GM21515 (cell line): ENCODE results near the gene DSE.

Experiments used
- ATAC-seq: cut with Tn5 transposase; IDR thresholded peaks from one replicate; pipeline ENCODE4 v1.9.1; 2021; ENCODE audit not compliant: unreplicated experiment

The DSE gene

GRCh38 chr6:116359835-116360234 lies 10.9 kb upstream of the DSE start:
- no peak for ATAC-seq

- ATAC-seq: no peak
Measured at GRCh38 chr6:116362276-116362675, 8.5 kb upstream of the DSE start.

GRCh38 chr6:116363759-116364158 lies 7.0 kb upstream of the DSE start:
- ATAC-seq: no peak

- no peak for ATAC-seq
Measured at GRCh38 chr6:116364321-116364720, 6.4 kb upstream of the DSE start.

- ATAC-seq: no peak
Measured at GRCh38 chr6:116365743-116366142, 5.0 kb upstream of the DSE start.

GRCh38 chr6:116366740-116367275 lies 3.9 kb upstream of the DSE start:
- ATAC-seq: no peak

GRCh38 chr6:116369540-116369939 lies 1.2 kb upstream of the DSE start:
- peak; percentile 48 for ATAC-seq

- no peak for ATAC-seq
Measured at GRCh38 chr6:116369964-116370759, 585 bp upstream of the DSE start.

GRCh38 chr6:116371120-116371917 lies 572 bp downstream of the DSE start:
- ATAC-seq: peak; percentile 46

- ATAC-seq: no peak
Measured at GRCh38 chr6:116371918-116372209, 1.1 kb downstream of the DSE start.

- no peak for ATAC-seq
Measured at GRCh38 chr6:116373300-116373699, 2.6 kb downstream of the DSE start.

- ATAC-seq: no peak
Measured at GRCh38 chr6:116373940-116374339, 3.2 kb downstream of the DSE start.

GRCh38 chr6:116374586-116374985 lies 3.8 kb downstream of the DSE start:
- no peak for ATAC-seq

- no peak for ATAC-seq
Measured at GRCh38 chr6:116375262-116375661, 4.5 kb downstream of the DSE start.

- no peak for ATAC-seq
Measured at GRCh38 chr6:116376149-116376548, 5.4 kb downstream of the DSE start.

GRCh38 chr6:116379764-116380163 lies 9.0 kb downstream of the DSE start:
- ATAC-seq: no peak

- no peak for ATAC-seq
Measured at GRCh38 chr6:116380346-116380745, 9.6 kb downstream of the DSE start.

GRCh38 chr6:116381000-116381399 lies 10.3 kb downstream of the DSE start:
- no peak for ATAC-seq

GRCh38 chr6:116382587-116382986 lies 11.8 kb downstream of the DSE start:
- ATAC-seq: no peak

- ATAC-seq: no peak
Measured at GRCh38 chr6:116384727-116385458, 14.1 kb downstream of the DSE start.

GRCh38 chr6:116385459-116385802 lies 14.7 kb downstream of the DSE start:
- ATAC-seq: no peak

- ATAC-seq: no peak
Measured at GRCh38 chr6:116385921-116386320, 15.2 kb downstream of the DSE start.
